ENCODE results near the gene TMEM43. TPM values are rescaled to one million over a fixed set of nuclear protein-coding genes. Genes with fewer than 3 reads are reported as not detected.
A peak's percentile ranks its signal among the peaks of the same experiment; 100 is the strongest.

TMEM43 gene
- total and polyA plus RNA-seq, 2 of the 13 experiments (the other 11 are each of a cell fraction or from before 2014, with no cell fraction given) = 48.9 to 50.5 TPM

DNA sequence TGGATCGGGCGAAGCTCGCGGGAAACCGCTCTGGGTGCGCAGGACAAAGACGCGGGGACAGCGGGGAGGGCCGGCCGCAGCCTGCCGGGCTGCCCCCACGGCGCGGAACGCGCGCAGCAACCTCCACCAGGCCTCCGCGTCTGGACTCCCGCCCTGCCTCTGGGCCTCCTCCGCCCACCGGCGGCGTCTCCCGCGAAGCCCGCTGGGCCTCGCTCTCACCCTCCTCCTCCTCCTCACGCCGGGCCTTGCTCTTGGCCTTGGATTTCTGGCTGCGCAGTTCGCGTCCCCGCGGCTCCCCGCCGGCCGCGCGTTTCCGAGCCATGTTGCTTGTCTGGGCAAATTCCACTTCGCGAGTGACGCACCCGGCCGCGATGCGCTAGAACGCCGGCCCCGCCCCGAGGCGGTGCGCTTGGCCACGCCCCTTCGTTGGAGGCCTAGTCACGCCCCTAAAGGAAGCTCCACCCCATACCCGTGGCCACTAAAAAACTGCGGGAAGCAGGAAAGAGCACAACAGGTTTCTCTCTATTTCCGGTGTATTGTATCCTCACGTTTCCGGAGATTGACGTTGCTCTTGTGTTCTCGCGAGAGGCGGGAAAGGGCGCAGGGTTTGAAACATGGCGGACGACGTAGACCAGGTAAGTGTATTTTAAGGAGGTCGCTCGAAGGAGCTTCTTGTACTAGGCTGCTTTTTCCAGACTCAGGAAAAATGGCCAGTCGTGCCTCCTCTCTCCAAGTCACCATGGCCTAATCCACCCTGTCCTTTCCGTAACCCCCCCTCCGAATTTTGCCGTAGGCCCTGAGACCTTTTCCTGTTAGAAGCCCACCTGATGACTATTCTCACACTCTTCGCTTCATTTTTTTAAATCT is 53.6 kb downstream of the TMEM43 start, which contains the start of the genes LSM3 and XPC (continued):
- TF ChIP-seq, protein P1, sequence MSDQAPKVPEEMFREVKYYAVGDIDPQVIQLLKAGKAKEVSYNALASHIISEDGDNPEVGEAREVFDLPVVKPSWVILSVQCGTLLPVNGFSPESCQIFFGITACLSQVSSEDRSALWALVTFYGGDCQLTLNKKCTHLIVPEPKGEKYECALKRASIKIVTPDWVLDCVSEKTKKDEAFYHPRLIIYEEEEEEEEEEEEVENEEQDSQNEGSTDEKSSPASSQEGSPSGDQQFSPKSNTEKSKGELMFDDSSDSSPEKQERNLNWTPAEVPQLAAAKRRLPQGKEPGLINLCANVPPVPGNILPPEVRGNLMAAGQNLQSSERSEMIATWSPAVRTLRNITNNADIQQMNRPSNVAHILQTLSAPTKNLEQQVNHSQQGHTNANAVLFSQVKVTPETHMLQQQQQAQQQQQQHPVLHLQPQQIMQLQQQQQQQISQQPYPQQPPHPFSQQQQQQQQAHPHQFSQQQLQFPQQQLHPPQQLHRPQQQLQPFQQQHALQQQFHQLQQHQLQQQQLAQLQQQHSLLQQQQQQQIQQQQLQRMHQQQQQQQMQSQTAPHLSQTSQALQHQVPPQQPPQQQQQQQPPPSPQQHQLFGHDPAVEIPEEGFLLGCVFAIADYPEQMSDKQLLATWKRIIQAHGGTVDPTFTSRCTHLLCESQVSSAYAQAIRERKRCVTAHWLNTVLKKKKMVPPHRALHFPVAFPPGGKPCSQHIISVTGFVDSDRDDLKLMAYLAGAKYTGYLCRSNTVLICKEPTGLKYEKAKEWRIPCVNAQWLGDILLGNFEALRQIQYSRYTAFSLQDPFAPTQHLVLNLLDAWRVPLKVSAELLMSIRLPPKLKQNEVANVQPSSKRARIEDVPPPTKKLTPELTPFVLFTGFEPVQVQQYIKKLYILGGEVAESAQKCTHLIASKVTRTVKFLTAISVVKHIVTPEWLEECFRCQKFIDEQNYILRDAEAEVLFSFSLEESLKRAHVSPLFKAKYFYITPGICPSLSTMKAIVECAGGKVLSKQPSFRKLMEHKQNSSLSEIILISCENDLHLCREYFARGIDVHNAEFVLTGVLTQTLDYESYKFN (CRISPR knock-in tag; conservative IDR thresholded peaks at IDR 0.05) = peak; percentile 66
- TF ChIP-seq ZNF274 (CRISPR knock-in tag; IDR thresholded peaks at IDR 0.05) (peak; percentile 81; the same call in 1 of the 2 replicates), ZNF660 (CRISPR knock-in tag; IDR thresholded peaks at IDR 0.05; ENCODE audit: borderline replicate concordance, low read depth) (no peak), PHF20 (CRISPR knock-in tag; IDR thresholded peaks at IDR 0.05) (peak; percentile 90), ZNF12 (CRISPR knock-in tag; IDR thresholded peaks at IDR 0.05) (no peak), FOXM1 (CRISPR knock-in tag; IDR thresholded peaks at IDR 0.05) (no peak), SIX4 (CRISPR knock-in tag; IDR thresholded peaks at IDR 0.05) (0 out of 2 replicates have a peak, but pooled peaks have one; percentile 38), ZSCAN20 (CRISPR knock-in tag; IDR thresholded peaks at IDR 0.05; ENCODE audit: borderline replicate concordance) (no peak), MAF1 (CRISPR knock-in tag; IDR thresholded peaks at IDR 0.05; ENCODE audit: borderline replicate concordance) (no peak; the same call in 1 of the 2 replicates), NRL (CRISPR knock-in tag; IDR thresholded peaks at IDR 0.05; ENCODE audit: borderline replicate concordance) (peak; percentile 91), ARID2 (CRISPR knock-in tag; IDR thresholded peaks at IDR 0.05; ENCODE audit: borderline replicate concordance) (no peak; the same call in 1 of the 2 replicates)
- TF ChIP-seq, protein P2, sequence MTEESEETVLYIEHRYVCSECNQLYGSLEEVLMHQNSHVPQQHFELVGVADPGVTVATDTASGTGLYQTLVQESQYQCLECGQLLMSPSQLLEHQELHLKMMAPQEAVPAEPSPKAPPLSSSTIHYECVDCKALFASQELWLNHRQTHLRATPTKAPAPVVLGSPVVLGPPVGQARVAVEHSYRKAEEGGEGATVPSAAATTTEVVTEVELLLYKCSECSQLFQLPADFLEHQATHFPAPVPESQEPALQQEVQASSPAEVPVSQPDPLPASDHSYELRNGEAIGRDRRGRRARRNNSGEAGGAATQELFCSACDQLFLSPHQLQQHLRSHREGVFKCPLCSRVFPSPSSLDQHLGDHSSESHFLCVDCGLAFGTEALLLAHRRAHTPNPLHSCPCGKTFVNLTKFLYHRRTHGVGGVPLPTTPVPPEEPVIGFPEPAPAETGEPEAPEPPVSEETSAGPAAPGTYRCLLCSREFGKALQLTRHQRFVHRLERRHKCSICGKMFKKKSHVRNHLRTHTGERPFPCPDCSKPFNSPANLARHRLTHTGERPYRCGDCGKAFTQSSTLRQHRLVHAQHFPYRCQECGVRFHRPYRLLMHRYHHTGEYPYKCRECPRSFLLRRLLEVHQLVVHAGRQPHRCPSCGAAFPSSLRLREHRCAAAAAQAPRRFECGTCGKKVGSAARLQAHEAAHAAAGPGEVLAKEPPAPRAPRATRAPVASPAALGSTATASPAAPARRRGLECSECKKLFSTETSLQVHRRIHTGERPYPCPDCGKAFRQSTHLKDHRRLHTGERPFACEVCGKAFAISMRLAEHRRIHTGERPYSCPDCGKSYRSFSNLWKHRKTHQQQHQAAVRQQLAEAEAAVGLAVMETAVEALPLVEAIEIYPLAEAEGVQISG (CRISPR knock-in tag; IDR thresholded peaks at IDR 0.05) = peak; percentile 84
- TF ChIP-seq, protein P3, sequence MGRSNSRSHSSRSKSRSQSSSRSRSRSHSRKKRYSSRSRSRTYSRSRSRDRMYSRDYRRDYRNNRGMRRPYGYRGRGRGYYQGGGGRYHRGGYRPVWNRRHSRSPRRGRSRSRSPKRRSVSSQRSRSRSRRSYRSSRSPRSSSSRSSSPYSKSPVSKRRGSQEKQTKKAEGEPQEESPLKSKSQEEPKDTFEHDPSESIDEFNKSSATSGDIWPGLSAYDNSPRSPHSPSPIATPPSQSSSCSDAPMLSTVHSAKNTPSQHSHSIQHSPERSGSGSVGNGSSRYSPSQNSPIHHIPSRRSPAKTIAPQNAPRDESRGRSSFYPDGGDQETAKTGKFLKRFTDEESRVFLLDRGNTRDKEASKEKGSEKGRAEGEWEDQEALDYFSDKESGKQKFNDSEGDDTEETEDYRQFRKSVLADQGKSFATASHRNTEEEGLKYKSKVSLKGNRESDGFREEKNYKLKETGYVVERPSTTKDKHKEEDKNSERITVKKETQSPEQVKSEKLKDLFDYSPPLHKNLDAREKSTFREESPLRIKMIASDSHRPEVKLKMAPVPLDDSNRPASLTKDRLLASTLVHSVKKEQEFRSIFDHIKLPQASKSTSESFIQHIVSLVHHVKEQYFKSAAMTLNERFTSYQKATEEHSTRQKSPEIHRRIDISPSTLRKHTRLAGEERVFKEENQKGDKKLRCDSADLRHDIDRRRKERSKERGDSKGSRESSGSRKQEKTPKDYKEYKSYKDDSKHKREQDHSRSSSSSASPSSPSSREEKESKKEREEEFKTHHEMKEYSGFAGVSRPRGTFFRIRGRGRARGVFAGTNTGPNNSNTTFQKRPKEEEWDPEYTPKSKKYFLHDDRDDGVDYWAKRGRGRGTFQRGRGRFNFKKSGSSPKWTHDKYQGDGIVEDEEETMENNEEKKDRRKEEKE (IDR thresholded peaks at IDR 0.05) = no peak
- TF ChIP-seq, protein P4, sequence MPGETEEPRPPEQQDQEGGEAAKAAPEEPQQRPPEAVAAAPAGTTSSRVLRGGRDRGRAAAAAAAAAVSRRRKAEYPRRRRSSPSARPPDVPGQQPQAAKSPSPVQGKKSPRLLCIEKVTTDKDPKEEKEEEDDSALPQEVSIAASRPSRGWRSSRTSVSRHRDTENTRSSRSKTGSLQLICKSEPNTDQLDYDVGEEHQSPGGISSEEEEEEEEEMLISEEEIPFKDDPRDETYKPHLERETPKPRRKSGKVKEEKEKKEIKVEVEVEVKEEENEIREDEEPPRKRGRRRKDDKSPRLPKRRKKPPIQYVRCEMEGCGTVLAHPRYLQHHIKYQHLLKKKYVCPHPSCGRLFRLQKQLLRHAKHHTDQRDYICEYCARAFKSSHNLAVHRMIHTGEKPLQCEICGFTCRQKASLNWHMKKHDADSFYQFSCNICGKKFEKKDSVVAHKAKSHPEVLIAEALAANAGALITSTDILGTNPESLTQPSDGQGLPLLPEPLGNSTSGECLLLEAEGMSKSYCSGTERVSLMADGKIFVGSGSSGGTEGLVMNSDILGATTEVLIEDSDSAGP (CRISPR knock-in tag; IDR thresholded peaks at IDR 0.05; ENCODE audit: borderline replicate concordance) = peak; percentile 93
- TF ChIP-seq, protein P5, sequence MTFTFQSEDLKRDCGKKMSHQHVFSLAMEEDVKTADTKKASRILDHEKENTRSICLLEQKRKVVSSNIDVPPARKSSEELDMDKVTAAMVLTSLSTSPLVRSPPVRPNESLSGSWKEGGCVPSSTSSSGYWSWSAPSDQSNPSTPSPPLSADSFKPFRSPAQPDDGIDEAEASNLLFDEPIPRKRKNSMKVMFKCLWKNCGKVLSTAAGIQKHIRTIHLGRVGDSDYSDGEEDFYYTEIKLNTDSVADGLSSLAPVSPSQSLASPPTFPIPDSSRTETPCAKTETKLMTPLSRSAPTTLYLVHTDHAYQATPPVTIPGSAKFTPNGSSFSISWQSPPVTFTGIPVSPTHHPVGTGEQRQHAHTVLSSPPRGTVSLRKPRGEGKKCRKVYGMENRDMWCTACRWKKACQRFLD (CRISPR knock-in tag; IDR thresholded peaks at IDR 0.05; ENCODE audit: borderline replicate concordance) = no peak
